ENCODE results near the gene ZNF555.
"Not testable (repeated sequence)": the region's sequence is repeated elsewhere in the genome, so short reads cannot be mapped to it uniquely, and the experiment has no call there.

ZNF555 gene

DNA sequence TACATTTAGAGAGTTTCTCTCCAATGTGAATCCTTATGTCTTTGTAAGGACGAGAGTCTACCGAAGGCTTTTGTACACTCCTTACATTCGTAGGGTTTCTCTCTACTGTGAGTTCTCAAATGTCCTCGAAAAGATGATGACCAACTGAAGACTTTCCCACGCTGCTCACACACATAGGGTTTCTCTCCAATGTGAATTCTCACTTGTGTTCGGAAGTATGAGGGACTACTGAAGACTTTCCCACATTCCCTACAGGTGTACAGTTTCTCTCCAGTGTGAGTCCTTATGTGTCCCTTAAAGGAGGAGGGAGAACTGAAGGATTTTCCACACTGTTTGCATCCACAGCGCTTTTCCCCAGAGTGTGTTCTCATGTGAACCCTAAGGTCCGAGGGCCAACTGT, 55.4 kb downstream of the ZNF555 start:
- H3K36me3 Mint-ChIP-seq = peaks cover 6% of the 10 kb centered on the region
- DNase-seq = no peak
- no peak overlapping the region for H3K4me3 Mint-ChIP-seq
- CTCF ChIA-PET = no interaction called here
- H3K4me1 Mint-ChIP-seq = peaks cover 8% of the 10 kb centered on the region
- H3K27ac Mint-ChIP-seq = no peak overlapping the region
- H3K9me3 Mint-ChIP-seq = peaks cover 25% of the 10 kb centered on the region
- H3K27me3 Mint-ChIP-seq = peaks cover 5% of the 10 kb centered on the region

DNA sequence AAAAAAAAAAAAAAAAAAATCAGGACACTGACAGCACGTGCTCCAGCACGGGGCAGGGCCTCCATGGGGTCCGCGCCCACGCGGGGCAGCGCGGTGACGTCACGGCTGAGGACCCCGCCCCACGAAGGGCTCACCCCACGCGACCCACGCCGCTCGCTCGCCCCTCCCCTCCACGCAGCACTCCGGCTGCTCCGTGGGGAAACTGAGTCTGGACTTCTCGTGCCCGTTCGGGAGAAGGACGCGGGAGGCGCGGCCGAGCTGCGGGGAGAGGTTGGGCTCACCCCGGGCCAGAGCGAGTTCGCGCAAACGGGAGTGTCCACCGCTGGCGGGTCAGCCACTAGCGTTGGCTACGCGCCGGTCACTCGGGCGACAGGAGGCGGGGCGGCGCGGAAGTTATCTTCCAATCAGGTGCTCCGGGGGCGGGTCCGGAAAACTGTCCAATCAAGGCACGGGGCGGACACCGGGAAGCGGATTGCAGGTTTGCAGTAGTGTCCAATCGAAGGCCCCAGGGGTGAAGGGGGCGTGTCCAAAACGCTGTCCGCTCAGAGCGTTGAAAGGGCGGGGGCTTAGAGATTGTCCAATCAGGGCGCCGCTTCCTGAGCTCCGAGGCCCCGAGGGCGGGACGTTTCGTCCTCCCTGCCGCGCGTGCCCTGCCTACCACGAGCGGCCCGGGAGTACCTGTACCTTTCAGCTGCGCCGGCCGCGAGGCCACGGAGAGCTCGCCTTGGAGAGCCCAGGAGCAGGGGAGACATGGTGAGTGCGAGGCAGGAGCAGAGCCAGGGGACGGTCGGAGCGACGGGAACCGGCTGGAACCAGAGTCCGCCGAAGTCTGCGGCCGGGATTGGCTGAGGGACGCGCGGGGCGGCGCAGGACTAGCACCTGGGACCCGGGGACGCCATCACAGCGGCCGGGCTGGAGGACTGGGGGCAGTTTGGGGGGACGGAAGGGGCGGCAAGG, 59.3 kb downstream of the ZNF555 start, which contains the start of gene ZNF57:
Gene ZNF57 (plus strand): TSS at position 633 of the 957 bp plus-strand sequence. CDS start 118 bp downstream, at position 751.
- Mint-ChIP-seq H3K27ac (peak within 1 kb of the TSS; percentile 94), H3K4me1 (peaks cover 27% of the 10 kb centered on the region), H3K4me3 (peak within 1 kb of the TSS; percentile 100), H3K36me3 (peaks cover 6% of the 10 kb centered on the region), H3K27me3 (peaks cover 5% of the 10 kb centered on the region), H3K9me3 (peaks cover 22% of the 10 kb centered on the region)
- DNase-seq = peak; percentile 99
- CTCF ChIA-PET = interaction anchor here (0.5 to 1.0 kb wide), 3 partner anchors 13 to 318 kb away, joined by 3 to 6 read pairs (median 3); no protein-coding TSS in a partner anchor

GRCh38 chr19:2902590-2903218, 61.4 kb downstream of the ZNF555 start:
- Mint-ChIP-seq H3K4me1 (peaks cover 27% of the 10 kb centered on the region), H3K27ac (no peak overlapping the region), H3K4me3 (peak overlapping the region; percentile 100), H3K9me3 (peaks cover 4% of the 10 kb centered on the region), H3K36me3 (peaks cover 6% of the 10 kb centered on the region), H3K27me3 (peaks cover 5% of the 10 kb centered on the region)
- DNase-seq = no peak
- CTCF ChIA-PET = no interaction called here

GRCh38 chr19:2903326-2903725, 62.1 kb downstream of the ZNF555 start:
- peaks cover 27% of the 10 kb centered on the region for H3K4me1 Mint-ChIP-seq
- DNase-seq, H3K9me3 Mint-ChIP-seq, H3K4me3 Mint-ChIP-seq, CTCF ChIA-PET, H3K27ac Mint-ChIP-seq, H3K36me3 Mint-ChIP-seq, H3K27me3 Mint-ChIP-seq: not testable (repeated sequence)

- peaks cover 24% of the 10 kb centered on the region for H3K4me1 Mint-ChIP-seq
- CTCF ChIA-PET = no interaction called here
- H3K27ac Mint-ChIP-seq = no peak overlapping the region
- no peaks in the 10 kb centered on the region for H3K27me3 Mint-ChIP-seq
- H3K9me3 Mint-ChIP-seq = peaks cover 5% of the 10 kb centered on the region
- no peak overlapping the region for H3K4me3 Mint-ChIP-seq
- DNase-seq = no peak
- H3K36me3 Mint-ChIP-seq = peaks cover 6% of the 10 kb centered on the region
Measured at GRCh38 chr19:2905918-2906519, 64.7 kb downstream of the ZNF555 start.

- CTCF ChIA-PET = no interaction called here
- H3K27ac Mint-ChIP-seq = no peak overlapping the region
- peaks cover 9% of the 10 kb centered on the region for H3K36me3 Mint-ChIP-seq
- H3K27me3 Mint-ChIP-seq = no peaks in the 10 kb centered on the region
- H3K4me1 Mint-ChIP-seq = peaks cover 21% of the 10 kb centered on the region
- no peak for DNase-seq
- peaks cover 8% of the 10 kb centered on the region for H3K9me3 Mint-ChIP-seq
- H3K4me3 Mint-ChIP-seq = no peak overlapping the region
Measured at GRCh38 chr19:2906631-2907195, 65.4 kb downstream of the ZNF555 start.
